ENCODE measurements around the gene STEEP1.
"Not testable (repeated sequence)": the region's sequence is repeated elsewhere in the genome, so short reads cannot be mapped to it uniquely, and the experiment has no call there.

STEEP1 gene

DNA sequence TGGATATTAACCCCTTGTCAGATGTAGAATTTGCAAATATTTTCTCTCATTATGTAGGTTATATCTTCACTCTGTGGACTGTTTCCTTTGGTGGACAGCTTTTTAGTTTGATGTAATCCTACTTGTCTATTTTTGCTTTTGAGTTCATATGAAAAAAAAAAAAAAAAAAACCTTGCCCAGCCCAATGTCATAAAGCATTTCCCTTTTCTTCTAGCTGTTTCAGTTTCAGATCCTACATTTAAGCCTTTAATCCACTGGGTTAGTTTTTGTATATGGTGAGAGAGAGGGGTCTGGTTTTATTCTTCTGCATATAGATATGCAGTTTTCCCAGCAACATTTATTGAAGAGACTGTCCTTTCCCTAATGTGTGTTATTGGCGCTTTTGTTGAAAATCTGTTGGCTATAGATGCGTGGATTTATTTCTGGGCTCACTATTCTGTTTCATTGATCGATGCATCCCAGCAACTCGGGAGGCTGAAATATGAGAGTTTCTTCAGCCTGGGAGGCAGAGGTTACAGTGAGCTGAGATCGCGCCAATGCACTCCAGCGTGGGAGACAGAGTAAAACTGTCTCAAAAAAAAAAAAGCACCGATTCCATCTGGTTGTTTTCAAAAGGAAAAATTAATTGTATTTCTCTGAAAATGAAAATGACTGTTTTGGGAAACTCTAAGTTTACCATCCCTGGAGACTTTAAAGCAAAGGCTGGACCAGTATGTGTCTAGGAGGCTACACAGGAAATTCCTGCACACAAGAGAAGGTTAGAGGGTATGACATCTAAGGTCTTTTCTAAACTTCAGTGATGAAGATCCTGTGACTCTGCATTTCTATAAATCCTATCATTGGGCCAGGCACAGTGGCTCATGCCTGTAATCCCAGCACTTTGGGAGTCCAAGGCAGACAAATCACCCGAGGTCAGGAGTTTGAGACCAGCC lies 35.6 kb downstream of the STEEP1 start:
- no peak for DNase-seq (ENCODE audit: low read depth in 1 of 2, low spot score in 1 of 2)

DNA sequence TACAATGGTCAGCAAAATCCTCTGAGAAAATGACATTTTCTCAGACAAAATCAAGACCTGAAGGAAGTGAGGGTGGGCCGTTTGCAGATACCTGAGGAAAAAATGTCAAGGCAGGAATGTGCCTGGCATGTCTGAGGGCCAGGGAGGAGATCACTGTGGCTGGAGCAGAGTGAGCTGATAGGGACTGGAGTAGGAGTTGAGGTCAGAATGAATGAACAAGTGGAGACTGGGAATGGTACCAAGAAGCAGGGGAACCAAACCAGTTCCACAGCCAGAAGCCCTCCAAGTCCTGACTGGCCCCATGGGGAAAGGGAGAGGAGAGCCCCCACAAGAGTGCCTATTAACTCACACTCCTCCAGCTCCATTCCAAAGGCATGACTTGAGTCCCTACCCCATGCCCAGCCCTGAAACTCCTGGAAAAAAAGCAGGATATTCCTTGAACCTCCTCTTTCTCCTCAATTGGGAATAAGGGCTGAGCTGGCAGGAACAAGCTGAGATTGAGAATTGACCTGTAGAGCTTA lies 41.5 kb downstream of the STEEP1 start:
- DNase-seq (ENCODE audit: low read depth in 1 of 2, low spot score in 1 of 2): no peak

DNA sequence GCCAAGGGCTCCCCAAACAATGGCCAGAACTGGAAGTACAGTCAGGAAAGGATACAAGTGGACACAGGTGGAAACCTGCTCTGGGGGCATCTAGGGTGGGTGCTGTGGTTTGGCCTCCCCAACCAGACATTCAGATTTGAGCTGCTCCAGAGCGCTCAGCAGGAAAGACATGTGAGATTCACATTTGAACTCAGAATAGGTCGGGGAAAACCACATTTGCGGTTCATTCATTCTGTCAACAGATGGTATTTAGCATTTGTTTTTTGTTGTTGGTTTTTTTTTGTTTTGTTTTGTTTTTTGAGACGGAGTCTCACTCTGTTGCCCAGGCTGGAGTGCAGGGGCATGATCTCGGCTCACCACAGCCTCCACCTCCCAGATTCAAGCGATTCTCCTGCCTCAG lies 44.0 kb downstream of the STEEP1 start:
- DNase-seq (ENCODE audit: low read depth in 1 of 2, low spot score in 1 of 2): no peak

GRCh38 chrX:119518371-119518770 lies 46.8 kb downstream of the STEEP1 start:
- no peak for DNase-seq (ENCODE audit: low read depth in 1 of 2, low spot score in 1 of 2)

- DNase-seq (ENCODE audit: low read depth in 1 of 2, low spot score in 1 of 2): no peak
These were observed 49.0 kb downstream of the STEEP1 start for GRCh38 chrX:119516157-119516702.

- no peak for DNase-seq (ENCODE audit: low read depth in 1 of 2, low spot score in 1 of 2)
These were observed 52.9 kb downstream of the STEEP1 start for GRCh38 chrX:119512146-119512800.

DNA sequence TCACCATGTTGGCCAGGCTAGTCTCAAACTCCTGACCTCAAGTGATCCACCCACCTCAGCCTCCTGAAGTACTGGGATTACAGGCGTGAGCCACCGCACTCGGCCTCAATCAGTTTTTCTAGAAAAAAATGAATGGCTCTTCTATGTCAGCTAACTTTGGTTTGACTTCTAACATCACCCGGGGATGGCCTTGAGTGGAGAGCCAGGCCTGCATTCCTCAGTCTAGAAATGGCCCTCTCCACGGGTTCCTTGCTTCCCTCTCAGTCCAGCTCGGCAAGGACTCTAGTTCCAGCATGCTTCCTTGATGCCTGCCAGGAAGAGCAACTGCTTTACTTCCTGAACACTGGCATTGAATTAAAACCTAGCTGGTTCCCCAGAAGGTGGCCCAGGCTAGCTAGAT lies 58.0 kb downstream of the STEEP1 start:
- no peak for DNase-seq (ENCODE audit: low read depth in 1 of 2, low spot score in 1 of 2)

GRCh38 chrX:119505945-119506344 lies 59.3 kb downstream of the STEEP1 start:
- no peak for DNase-seq (ENCODE audit: low read depth in 1 of 2, low spot score in 1 of 2)

GRCh38 chrX:119505145-119505544 lies 60.1 kb downstream of the STEEP1 start:
- not testable (repeated sequence) for DNase-seq (ENCODE audit: low read depth in 1 of 2, low spot score in 1 of 2)

DNA sequence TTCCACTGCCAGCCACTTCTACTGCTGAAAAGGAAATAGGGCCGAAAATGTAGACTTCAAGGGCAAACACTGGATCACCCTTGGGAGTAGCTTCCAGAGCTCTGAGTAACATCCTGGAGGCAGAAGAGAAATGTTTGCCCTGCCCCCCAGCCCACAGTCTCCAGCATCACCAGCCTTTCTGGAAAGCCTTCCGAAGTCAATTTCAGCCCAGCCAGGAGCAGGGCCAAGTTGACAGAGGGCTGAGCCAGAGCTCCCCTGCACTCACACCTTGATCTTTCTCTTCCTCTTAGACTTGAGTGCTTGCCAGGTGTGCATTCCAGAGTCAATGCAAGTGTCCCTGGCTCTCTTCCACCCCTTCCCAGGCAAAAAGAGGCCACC lies 61.7 kb downstream of the STEEP1 start:
- no peak for DNase-seq (ENCODE audit: low read depth in 1 of 2, low spot score in 1 of 2)

DNA sequence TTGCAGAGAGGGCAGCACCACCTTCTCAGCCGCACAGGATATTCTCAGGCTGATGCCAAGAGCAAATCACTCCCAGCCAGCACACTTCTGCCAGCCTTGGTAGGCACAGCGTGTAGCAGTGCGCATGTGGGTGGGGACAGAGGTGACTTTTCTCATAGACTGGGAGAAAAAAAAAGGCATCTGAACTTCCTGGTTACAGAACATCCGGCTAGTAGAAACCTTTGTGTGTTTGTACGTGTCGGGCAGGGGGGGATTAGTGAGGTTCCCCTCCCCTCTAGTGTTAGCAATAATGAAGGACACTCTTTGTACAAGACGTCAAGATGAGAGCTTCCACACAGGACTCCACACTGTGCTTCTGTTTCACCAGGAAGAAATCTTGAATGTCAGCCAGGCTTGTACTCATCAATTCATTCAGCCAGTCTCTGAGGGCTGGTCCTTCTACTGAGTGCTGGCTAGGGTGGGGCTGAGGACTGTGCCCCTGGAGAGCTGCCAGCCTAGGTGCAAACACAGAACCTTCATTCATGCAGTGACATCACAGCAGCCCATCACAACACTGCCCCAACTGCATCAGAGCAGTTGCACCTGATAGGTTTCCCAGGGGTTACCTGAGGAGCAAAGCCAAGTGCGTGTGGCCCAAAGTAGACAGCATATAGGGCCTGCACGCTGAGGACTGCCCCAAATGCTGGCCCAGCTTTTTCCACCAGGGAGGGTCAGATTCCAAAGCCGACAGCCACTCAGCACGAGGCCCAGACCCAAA lies 62.3 kb downstream of the STEEP1 start:
- DNase-seq (ENCODE audit: low read depth in 1 of 2, low spot score in 1 of 2): no peak

DNA sequence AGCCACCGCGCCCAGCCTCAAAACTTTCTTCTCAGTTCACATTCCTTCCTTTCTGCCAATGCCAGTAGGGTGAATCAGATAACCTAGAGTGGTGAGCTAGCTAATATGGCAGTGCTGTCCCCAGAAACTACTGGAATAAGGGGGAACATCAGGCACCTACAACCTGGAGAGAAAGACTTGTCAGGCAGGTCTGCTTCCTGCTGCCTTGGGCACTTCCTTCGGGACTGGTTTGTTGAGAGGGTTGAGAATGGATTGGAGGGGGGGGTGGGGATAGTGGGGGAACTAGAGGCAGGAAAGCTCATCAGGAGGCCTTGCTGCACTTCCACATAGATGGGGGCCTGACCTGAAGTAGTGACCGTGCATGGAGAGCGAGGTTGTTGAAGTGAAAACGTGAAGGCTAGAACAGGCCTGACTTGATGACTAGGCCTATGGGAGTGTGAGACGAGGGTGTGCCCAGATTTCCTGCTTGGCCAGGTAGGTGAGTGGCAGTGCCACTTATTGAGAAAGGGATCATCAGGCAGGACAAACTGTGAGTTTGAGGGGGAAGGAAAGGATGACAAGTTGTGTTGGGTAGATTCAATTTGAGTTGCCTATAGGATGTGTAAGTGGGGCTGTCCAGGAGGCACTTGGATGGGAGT lies 63.6 kb downstream of the STEEP1 start:
- no peak for DNase-seq (ENCODE audit: low read depth in 1 of 2, low spot score in 1 of 2)

DNA sequence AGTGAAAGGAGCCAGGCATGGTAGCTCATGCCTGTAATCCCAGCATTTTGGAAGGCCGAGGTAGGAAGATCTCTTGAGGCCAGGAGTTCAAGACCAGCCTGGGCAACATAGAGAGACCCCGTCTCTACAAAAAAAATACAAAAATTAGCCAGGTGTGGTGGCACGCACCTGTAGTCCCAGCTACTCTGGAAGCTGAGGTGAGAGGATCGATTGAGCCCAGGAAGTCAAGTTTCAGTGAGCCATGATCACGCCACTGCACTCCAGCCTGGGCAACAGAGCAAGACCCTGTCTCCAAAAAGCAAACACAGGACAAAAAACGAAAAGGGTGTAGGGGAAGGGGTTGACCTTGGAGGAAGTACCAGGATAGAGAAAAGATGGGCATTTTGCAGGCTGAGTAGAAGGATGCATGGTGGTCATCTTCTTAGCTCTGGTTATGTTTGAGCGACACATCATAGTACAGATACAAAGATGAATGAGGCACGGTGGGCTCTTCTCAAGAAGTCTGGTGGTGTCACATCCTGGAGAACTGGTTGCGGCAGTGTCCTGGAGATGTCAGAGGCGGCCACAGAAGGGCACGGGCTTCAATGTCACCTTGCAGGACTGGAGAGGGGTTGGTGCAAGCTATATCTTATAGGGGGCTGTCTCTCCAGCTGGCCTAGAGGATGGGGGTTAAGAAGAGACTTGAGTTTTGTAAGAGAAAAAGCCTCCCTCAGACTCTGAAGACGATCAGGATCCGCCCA lies 65.0 kb downstream of the STEEP1 start:
- DNase-seq (ENCODE audit: low read depth in 1 of 2, low spot score in 1 of 2): no peak

GRCh38 chrX:119497185-119497584 lies 68.0 kb downstream of the STEEP1 start:
- DNase-seq (ENCODE audit: low read depth in 1 of 2, low spot score in 1 of 2): no peak

GRCh38 chrX:119495734-119496726 lies 69.2 kb downstream of the STEEP1 start:
- DNase-seq (ENCODE audit: low read depth in 1 of 2, low spot score in 1 of 2): no peak

DNA sequence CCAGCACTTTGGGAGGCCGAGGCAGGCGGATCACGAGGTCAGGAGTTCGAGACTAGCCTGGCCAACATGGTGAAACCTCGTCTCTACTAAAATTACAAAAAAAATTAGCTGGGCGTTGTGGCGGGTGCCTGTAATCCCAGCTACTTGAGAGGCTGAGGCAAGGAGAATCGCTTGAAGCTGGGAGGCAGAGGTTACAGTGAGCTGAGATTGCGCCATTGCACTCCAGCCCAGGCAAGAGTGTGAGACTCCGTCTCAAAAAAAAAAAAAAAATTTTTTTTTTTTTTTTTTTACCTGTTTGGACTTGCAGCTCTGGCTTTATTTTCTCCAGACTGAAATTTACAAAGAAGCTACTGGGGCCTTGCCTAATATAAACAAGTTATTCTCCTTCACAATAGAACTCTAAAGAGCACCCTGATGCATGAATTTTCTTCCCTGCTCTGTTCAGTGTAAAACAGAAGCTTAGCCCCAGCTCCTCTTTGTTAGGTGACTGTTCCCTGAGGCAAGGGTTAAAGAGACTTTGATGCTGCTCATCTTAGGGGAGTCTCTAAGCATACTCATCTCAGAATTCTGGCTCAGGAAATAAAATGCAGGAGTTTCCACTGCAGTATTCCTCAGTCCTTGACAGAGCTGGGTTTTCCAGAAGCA lies 71.2 kb downstream of the STEEP1 start:
- DNase-seq (ENCODE audit: low read depth in 1 of 2, low spot score in 1 of 2): not testable (repeated sequence)

GRCh38 chrX:119492463-119492862 lies 72.7 kb downstream of the STEEP1 start:
- DNase-seq (ENCODE audit: low read depth in 1 of 2, low spot score in 1 of 2): no peak
